Fibroblast of lung (primary cell): ENCODE data around the gene GPR108.

Experiments
- EZH2 ChIP-seq: IDR thresholded peaks from 2 replicates; pipeline ENCODE4 v1.5.1; 2012; ENCODE audit warnings: low read length, control low read depth, mild to moderate bottlenecking; ENCODE audit errors: missing control alignments
- TF ChIP-seq, protein P1 (sequence below), 2 donors: IDR thresholded peaks in 1 of 2; conservative IDR thresholded peaks in 1 of 2; 1 replicate in 1 of 2; 2 replicates in 1 of 2; pipeline ENCODE4 v1.5.1; 2011 to 2012; ENCODE audit warnings: low read length in 2 of 2, control low read depth in 1 of 2, inconsistent platforms in 1 of 2, low read depth in 1 of 2, mild to moderate bottlenecking in 1 of 2

GRCh38 chr19:6720369-6721137 lies 16.8 kb downstream of the GPR108 start, which contains the start of gene C3:
- TF ChIP-seq, protein P1, sequence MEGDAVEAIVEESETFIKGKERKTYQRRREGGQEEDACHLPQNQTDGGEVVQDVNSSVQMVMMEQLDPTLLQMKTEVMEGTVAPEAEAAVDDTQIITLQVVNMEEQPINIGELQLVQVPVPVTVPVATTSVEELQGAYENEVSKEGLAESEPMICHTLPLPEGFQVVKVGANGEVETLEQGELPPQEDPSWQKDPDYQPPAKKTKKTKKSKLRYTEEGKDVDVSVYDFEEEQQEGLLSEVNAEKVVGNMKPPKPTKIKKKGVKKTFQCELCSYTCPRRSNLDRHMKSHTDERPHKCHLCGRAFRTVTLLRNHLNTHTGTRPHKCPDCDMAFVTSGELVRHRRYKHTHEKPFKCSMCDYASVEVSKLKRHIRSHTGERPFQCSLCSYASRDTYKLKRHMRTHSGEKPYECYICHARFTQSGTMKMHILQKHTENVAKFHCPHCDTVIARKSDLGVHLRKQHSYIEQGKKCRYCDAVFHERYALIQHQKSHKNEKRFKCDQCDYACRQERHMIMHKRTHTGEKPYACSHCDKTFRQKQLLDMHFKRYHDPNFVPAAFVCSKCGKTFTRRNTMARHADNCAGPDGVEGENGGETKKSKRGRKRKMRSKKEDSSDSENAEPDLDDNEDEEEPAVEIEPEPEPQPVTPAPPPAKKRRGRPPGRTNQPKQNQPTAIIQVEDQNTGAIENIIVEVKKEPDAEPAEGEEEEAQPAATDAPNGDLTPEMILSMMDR (conservative IDR thresholded peaks at IDR 0.05 in 1 of 2, IDR thresholded peaks at IDR 0.05 in 1 of 2; ENCODE audit: low read depth in 1 of 2, low read length in 2 of 2) = no peak
- no peak for TF ChIP-seq EZH2
